K562 (cell line): Measurements from ENCODE around the gene MEX3A. TPM values are rescaled to one million over a fixed set of nuclear protein-coding genes. Genes with fewer than 3 reads are reported as not detected.

ENCODE experiments used
- BCOR ChIP-seq: fragments of 450-650 bp; IDR thresholded peaks from 2 replicates; pipeline ENCODE4 v1.6.1; 2016
- CHCHD3 ChIP-seq: fragments of 250-450 bp; sonication (Bioruptor Pico); IDR thresholded peaks from 2 replicates; pipeline ENCODE4 v2.1.2; 2022; ENCODE audit warnings: mild to moderate bottlenecking
- CREB3L1 ChIP-seq: fragments of 450-650 bp; IDR thresholded peaks from 2 replicates; pipeline ENCODE4 v1.6.1; 2014; ENCODE audit warnings: low read depth, mild to moderate bottlenecking, moderate library complexity, borderline replicate concordance
- IRF1 ChIP-seq: sonication (generic); formaldehyde crosslinking; IDR thresholded peaks from 2 replicates; pipeline ENCODE4 v1.8.0; 2022; ENCODE audit warnings: missing genetic modification reagents, mild to moderate bottlenecking, borderline replicate concordance
- NR2C1 ChIP-seq, 2 experiments: fragments of 450-650 bp; IDR thresholded peaks; 2 replicates each; pipeline ENCODE4 v1.6.1; 2017; ENCODE audit warnings: mild to moderate bottlenecking in 2 of 2, antibody characterized with exemption in 1 of 2, inconsistent platforms in 1 of 2, missing compliant biosample characterization in 1 of 2, missing genetic modification characterization in 1 of 2
- POLR2AphosphoS5 ChIP-seq: IDR thresholded peaks from 2 replicates; pipeline ENCODE4 v1.6.1; 2011; ENCODE audit warnings: mild to moderate bottlenecking, low read depth, low read length, moderate library complexity; ENCODE audit not compliant: control insufficient read depth, insufficient read depth
- RBM22 ChIP-seq: fragments of 200-400 bp; formaldehyde crosslinking; IDR thresholded peaks from 2 replicates; pipeline ENCODE4 v1.6.1; 2018; ENCODE audit warnings: low read length, low read depth; ENCODE audit not compliant: poor library complexity, severe bottlenecking
- RERE ChIP-seq: sonication (generic); formaldehyde crosslinking; IDR thresholded peaks from 2 replicates; pipeline ENCODE4 v1.8.0; 2023; ENCODE audit warnings: missing genetic modification reagents, mild to moderate bottlenecking, borderline replicate concordance
- RNF2 ChIP-seq: sonication (generic); IDR thresholded peaks from 2 replicates; pipeline ENCODE4 v1.6.1; 2016
- STAT6 ChIP-seq: sonication (generic); formaldehyde crosslinking; IDR thresholded peaks from 2 replicates; pipeline ENCODE4 v1.8.1; 2023; ENCODE audit warnings: mild to moderate bottlenecking, missing genetic modification reagents
- TEAD1 ChIP-seq, 2 experiments: fragments of 450-650 bp in 1 of 2; sonication (generic) in 1 of 2; formaldehyde crosslinking; IDR thresholded peaks; 2 replicates each; pipeline versions ENCODE4 v1.4.0 to v1.8.0; 2020 to 2022; ENCODE audit warnings: mild to moderate bottlenecking in 2 of 2, missing genetic modification reagents in 1 of 2
- ZBTB49 ChIP-seq: sonication (generic); formaldehyde crosslinking; IDR thresholded peaks from 2 replicates; pipeline ENCODE4 v1.8.0; 2022; ENCODE audit warnings: missing genetic modification reagents, mild to moderate bottlenecking, borderline replicate concordance
- ZFX ChIP-seq: sonication (generic); formaldehyde crosslinking; IDR thresholded peaks from 2 replicates; pipeline ENCODE4 v1.8.0; 2022; ENCODE audit warnings: mild to moderate bottlenecking, missing genetic modification reagents, moderate library complexity
- polyA plus RNA-seq, 8 experiments: library from polyadenylated mRNA; depleted of rRNA in 4 of 8; stranded (reverse) in 5 of 8; unstranded in 3 of 8; fragments of >200 nt; fragmentation: Nextera tagmentation in 2 of 8; fragmentation: Illumina TruSeq in 1 of 8; extraction: Ambion mirVana in 2 of 8; extraction: Trizol in 1 of 8; gene quantifications; 2 replicates each; pipeline versions ENCODE4 v1.2.1 to v1.2.3, GENCODE V29; 2011 to 2014; ENCODE audit warnings: inconsistent platforms in 1 of 8, missing spikeins in 1 of 8
- total RNA-seq, 7 experiments: library from RNA; depleted of rRNA in 6 of 7; stranded (reverse); fragments of >200 nt in 6 of 7; fragmentation: Illumina TruSeq in 2 of 7; extraction: Trizol in 2 of 7; gene quantifications; 2 replicates each; pipeline versions ENCODE4 v1.2.1 to v1.2.3, GENCODE V29; 2011 to 2021; ENCODE audit warnings: low replicate concordance in 1 of 7

Gene MEX3A
- total and polyA plus RNA-seq, 9 of the 15 experiments (the other 6 are each of a cell fraction or from before 2014, with no cell fraction given), result 0.36 to 13.7 (median 5.2) TPM

GRCh38 chr1:156114919-156115513 is 32.8 kb upstream of the MEX3A start (continued):
- TF ChIP-seq IRF1 (CRISPR knock-in tag), result no peak
- no peak for TF ChIP-seq NR2C1 (IDR thresholded peaks at IDR 0.05)
- no peak for TF ChIP-seq NR2C1 (tag; IDR thresholded peaks at IDR 0.05)
- TF ChIP-seq RBM22, result no peak
- TF ChIP-seq TEAD1 (CRISPR knock-in tag; IDR thresholded peaks at IDR 0.05), result peak in 1 of 2 experiments; percentile 65; a peak in 1 of 4 replicates
- TF ChIP-seq ZFX (CRISPR knock-in tag), result peak; percentile 78
- no peak for TF ChIP-seq CHCHD3
- TF ChIP-seq RERE (CRISPR knock-in tag), result peak; percentile 88; the same call in 1 of the 2 replicates
- 0 out of 2 replicates have a peak, but pooled peaks have one; percentile 48 for TF ChIP-seq ZBTB49 (CRISPR knock-in tag)
- peak; percentile 37; the same call in 1 of the 2 replicates for TF ChIP-seq POLR2AphosphoS5
- TF ChIP-seq BCOR, result peak; percentile 44; the same call in 1 of the 2 replicates
- TF ChIP-seq RNF2, result no peak
- TF ChIP-seq STAT6 (CRISPR knock-in tag), result peak; percentile 92; the same call in 1 of the 2 replicates
- 0 out of 2 replicates have a peak, but pooled peaks have one; percentile 38 for TF ChIP-seq CREB3L1
